CD4-positive, CD25-positive, alpha-beta regulatory T cell (primary cell): Measurements from ENCODE around the gene FAM107B. TPM values are rescaled to one million over a fixed set of nuclear protein-coding genes. Genes with fewer than 3 reads are reported as not detected.

Experiments
- ATAC-seq, 2 donors: fragments of 150-1000 bp; cut with Tn5 transposase; one replicate each; pipeline ENCODE4 v1.10.0; 2021; ENCODE audit warnings: low read depth in 2 of 2, moderate number of reproducible peaks in 2 of 2, moderate library complexity in 1 of 2
- DNase-seq, 3 donors: peaks; one replicate each; pipeline versions ENCODE4 v3.0.0 to v3.0.0-alpha.2; 2012 to 2022; ENCODE audit warnings: mixed read lengths in 1 of 3
- H3K27ac ChIP-seq: one replicate; pipeline ENCODE4 v1.7.0; 2013; ENCODE audit warnings: mild to moderate bottlenecking, low read length; ENCODE audit not compliant: insufficient read depth, poor library complexity, severe bottlenecking
- H3K27me3 ChIP-seq: one replicate; pipeline ENCODE4 v1.7.0; 2013; ENCODE audit warnings: low read length; ENCODE audit not compliant: control insufficient read depth, insufficient read depth
- H3K36me3 ChIP-seq: one replicate; pipeline ENCODE4 v1.7.0; 2013; ENCODE audit warnings: mild to moderate bottlenecking, low read length, moderate library complexity; ENCODE audit not compliant: control insufficient read depth, insufficient read depth
- H3K4me1 ChIP-seq: 2 replicates; pipeline ENCODE4 v1.7.0; 2013; ENCODE audit warnings: mild to moderate bottlenecking, low read length; ENCODE audit not compliant: insufficient read depth, control insufficient read depth, poor library complexity, severe bottlenecking
- H3K4me3 ChIP-seq: one replicate; pipeline ENCODE4 v1.7.0; 2013; ENCODE audit warnings: low read depth, mild to moderate bottlenecking, low read length, moderate library complexity
- H3K9me3 ChIP-seq, 2 experiments: 1 replicate in 1 of 2; 2 replicates in 1 of 2; pipeline ENCODE4 v1.7.0; 2013; ENCODE audit warnings: low read length in 2 of 2, mild to moderate bottlenecking in 1 of 2, moderate library complexity in 1 of 2; ENCODE audit not compliant: control insufficient read depth in 2 of 2
- H3K27ac Mint-ChIP-seq, 3 donors: one replicate each; pipeline ENCODE4 v1.8.0; 2020 to 2022; ENCODE audit warnings: mild to moderate bottlenecking in 3 of 3, mixed read lengths in 3 of 3, moderate library complexity in 2 of 3
- H3K27me3 Mint-ChIP-seq: one replicate; pipeline ENCODE4 v1.8.0; 2022; ENCODE audit warnings: mild to moderate bottlenecking, mixed read lengths
- H3K36me3 Mint-ChIP-seq: one replicate; pipeline ENCODE4 v1.8.0; 2020; ENCODE audit warnings: mixed read lengths
- H3K4me1 Mint-ChIP-seq, 4 donors: one replicate each; pipeline ENCODE4 v1.8.0; 2020 to 2022; ENCODE audit warnings: mixed read lengths in 4 of 4, mild to moderate bottlenecking in 1 of 4
- H3K4me3 Mint-ChIP-seq, 4 donors: one replicate each; pipeline ENCODE4 v1.8.0; 2020 to 2022; ENCODE audit warnings: mild to moderate bottlenecking in 4 of 4, mixed read lengths in 4 of 4, moderate library complexity in 3 of 4
- H3K9me3 Mint-ChIP-seq, 7 donors: one replicate each; pipeline ENCODE4 v1.8.0; 2020 to 2022; ENCODE audit warnings: mixed read lengths in 7 of 7, mild to moderate bottlenecking in 3 of 7, moderate library complexity in 2 of 7
- polyA plus RNA-seq, 4 donors: library from polyadenylated mRNA; unstranded; fragments of 300-500 nt; fragmentation: Illumina TruSeq; gene quantifications; one replicate each; pipeline ENCODE4 v1.2.3, GENCODE V29; 2021
- total RNA-seq: library from RNA; stranded (reverse); gene quantifications from one replicate; pipeline ENCODE4 v1.2.3, GENCODE V29; 2022

The FAM107B gene
- total and polyA plus RNA-seq, 5 donors from 2014 or later = 202 to 327 (median 296) TPM

GRCh38 chr10:14563359-14563940 lies 211.2 kb downstream of the FAM107B start:
- Histone ChIP-seq H3K27me3 (no peaks in the 10 kb centered on the region), H3K4me3 (peak overlapping the region; percentile 81), H3K27ac (peak overlapping the region; percentile 96), H3K36me3 (peaks cover 20% of the 10 kb centered on the region), H3K9me3 (no peaks in the 10 kb centered on the region), H3K4me1 (peaks cover 94% of the 10 kb centered on the region)
- DNase-seq (no peak), ATAC-seq (no peak)
- Mint-ChIP-seq H3K27ac (peak overlapping the region; percentile 94 to 100 (median 96)), H3K9me3 (peaks cover 0 to 6% (median 2%) of the 10 kb centered on the region in 7 donors), H3K4me1 (peaks cover 49 to 96% (median 78%) of the 10 kb centered on the region in 4 donors), H3K4me3 (peak overlapping the region; percentile 84 to 88 (median 86)), H3K27me3 (no peaks in the 10 kb centered on the region), H3K36me3 (peaks cover 42% of the 10 kb centered on the region)

DNA sequence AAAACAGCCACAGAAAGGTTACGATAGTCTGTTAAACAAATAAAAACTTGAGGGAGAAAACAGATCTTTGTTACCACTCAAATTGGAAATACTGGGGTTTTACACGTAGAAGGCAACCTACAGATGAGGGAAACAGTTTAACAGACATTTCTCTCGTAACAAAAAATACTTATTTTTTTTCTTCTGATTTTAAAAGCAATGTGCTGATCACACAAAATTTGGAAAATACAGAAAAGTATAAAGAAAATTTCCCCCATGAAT lies 211.7 kb downstream of the FAM107B start:
- no peaks in the 10 kb centered on the region for H3K27me3 Mint-ChIP-seq
- H3K4me3 ChIP-seq = peak overlapping the region; percentile 81
- peaks cover 41% of the 10 kb centered on the region for H3K36me3 Mint-ChIP-seq
- H3K4me1 Mint-ChIP-seq = peaks cover 51 to 96% (median 80%) of the 10 kb centered on the region in 4 donors
- DNase-seq (no peak), ATAC-seq (no peak)
- no peaks in the 10 kb centered on the region for H3K27me3 ChIP-seq
- H3K4me1 ChIP-seq = peaks cover 94% of the 10 kb centered on the region
- H3K36me3 ChIP-seq = peaks cover 16% of the 10 kb centered on the region
- peak overlapping the region; percentile 96 for H3K27ac ChIP-seq
- H3K9me3 ChIP-seq = no peaks in the 10 kb centered on the region
- peak overlapping the region; percentile 96 to 100 (median 96) for H3K27ac Mint-ChIP-seq
- H3K4me3 Mint-ChIP-seq = peak overlapping the region; percentile 84 to 91 (median 86)
- H3K9me3 Mint-ChIP-seq = peaks cover 0 to 6% (median 2%) of the 10 kb centered on the region in 7 donors

DNA sequence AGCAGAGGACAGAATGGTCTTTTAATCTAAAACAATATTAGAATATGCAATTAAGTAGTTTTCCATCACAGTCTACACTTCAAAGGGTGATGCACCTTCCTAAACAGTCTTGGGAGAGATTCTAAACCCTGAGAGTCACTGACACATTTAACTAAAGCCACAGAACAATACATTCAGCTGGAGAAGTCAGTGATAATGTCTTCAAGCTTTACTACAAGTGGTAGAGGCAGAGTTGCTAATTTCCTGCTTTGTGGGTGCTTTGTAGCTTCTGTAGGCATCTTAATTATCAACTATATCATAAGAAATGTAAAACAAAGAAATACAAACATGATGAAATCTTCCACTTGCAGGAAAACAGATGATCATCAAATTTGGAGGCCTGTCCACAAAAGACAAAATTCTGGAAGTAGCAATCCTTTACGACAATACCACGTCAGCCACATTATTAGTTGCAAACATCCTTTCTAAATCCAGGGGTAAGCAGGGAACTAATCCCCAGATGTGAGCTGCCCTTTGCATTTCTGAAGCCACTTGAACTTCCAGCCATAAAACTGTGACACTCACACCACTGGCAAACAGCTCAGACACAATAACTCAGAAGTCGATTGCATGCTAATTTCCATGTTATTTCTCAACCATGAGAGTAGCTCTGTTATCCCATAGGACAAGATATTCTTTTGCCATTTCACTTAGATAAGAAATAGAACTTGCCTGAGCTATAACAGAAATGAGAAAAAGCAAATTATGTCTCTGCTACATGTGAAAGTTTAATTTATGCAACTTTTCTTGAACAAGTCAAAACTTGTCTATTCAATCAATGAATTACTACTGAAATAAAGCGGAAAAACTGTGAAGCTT lies 212.2 kb downstream of the FAM107B start:
- Histone ChIP-seq H3K9me3 (no peaks in the 10 kb centered on the region), H3K27me3 (no peaks in the 10 kb centered on the region), H3K36me3 (peaks cover 11% of the 10 kb centered on the region), H3K27ac (peak overlapping the region; percentile 96), H3K4me1 (peaks cover 94% of the 10 kb centered on the region), H3K4me3 (peak overlapping the region; percentile 81)
- H3K27ac Mint-ChIP-seq = peak overlapping the region; percentile 96 to 100 (median 96)
- H3K9me3 Mint-ChIP-seq = peaks cover 0 to 6% (median 2%) of the 10 kb centered on the region in 7 donors
- H3K36me3 Mint-ChIP-seq = peaks cover 38% of the 10 kb centered on the region
- DNase-seq (peak in 2 of 3 donors; percentile 42 to 62), ATAC-seq (no peak)
- peak overlapping the region; percentile 85 to 93 (median 88) for H3K4me3 Mint-ChIP-seq
- no peaks in the 10 kb centered on the region for H3K27me3 Mint-ChIP-seq
- peaks cover 54 to 96% (median 80%) of the 10 kb centered on the region in 4 donors for H3K4me1 Mint-ChIP-seq

- peak overlapping the region; percentile 85 to 93 (median 88) for H3K4me3 Mint-ChIP-seq
- H3K9me3 Mint-ChIP-seq = peaks cover 0 to 4% (median 2%) of the 10 kb centered on the region in 7 donors
- Histone ChIP-seq H3K4me3 (peak overlapping the region; percentile 81), H3K36me3 (peaks cover under 1% of the 10 kb centered on the region), H3K9me3 (no peaks in the 10 kb centered on the region), H3K27me3 (no peaks in the 10 kb centered on the region), H3K4me1 (peaks cover 99% of the 10 kb centered on the region), H3K27ac (peak overlapping the region; percentile 96)
- H3K4me1 Mint-ChIP-seq = peaks cover 57 to 96% (median 84%) of the 10 kb centered on the region in 4 donors
- H3K27ac Mint-ChIP-seq = peak overlapping the region; percentile 96 to 100 (median 96)
- peaks cover 38% of the 10 kb centered on the region for H3K36me3 Mint-ChIP-seq
- DNase-seq = peak in 2 of 3 donors; percentile 25 to 49
- H3K27me3 Mint-ChIP-seq = no peaks in the 10 kb centered on the region
- no peak for ATAC-seq
Observed at GRCh38 chr10:14560791-14561765, 213.6 kb downstream of the FAM107B start.

DNA sequence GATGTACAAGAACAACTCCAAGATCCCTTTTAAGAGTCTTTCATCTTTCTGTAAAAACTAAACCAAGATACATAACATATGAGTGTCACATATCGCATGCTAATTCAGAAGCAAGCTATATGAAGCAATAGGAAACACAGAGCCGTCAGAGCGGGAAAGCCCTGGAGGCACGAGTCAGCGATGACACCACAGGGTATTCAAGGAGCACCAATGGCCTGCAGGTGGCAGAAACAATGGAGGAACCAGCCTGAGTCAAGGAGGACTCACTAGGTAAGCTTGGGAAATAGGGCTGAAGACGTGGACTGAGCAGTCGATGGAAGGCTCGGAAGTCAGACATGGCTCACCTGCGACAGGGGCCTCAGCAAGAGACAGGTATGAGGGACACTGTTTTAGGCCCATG lies 214.4 kb downstream of the FAM107B start:
- Mint-ChIP-seq H3K4me3 (peak overlapping the region; percentile 85 to 91 (median 88)), H3K27me3 (no peaks in the 10 kb centered on the region), H3K27ac (peak overlapping the region; percentile 96 to 100 (median 96)), H3K9me3 (peaks cover 0 to 3% (median 0%) of the 10 kb centered on the region in 7 donors), H3K36me3 (peaks cover 33% of the 10 kb centered on the region), H3K4me1 (peaks cover 60 to 96% (median 87%) of the 10 kb centered on the region in 4 donors)
- Histone ChIP-seq H3K27ac (peak overlapping the region; percentile 96), H3K4me3 (peak overlapping the region; percentile 81), H3K9me3 (no peaks in the 10 kb centered on the region), H3K36me3 (no peaks in the 10 kb centered on the region), H3K4me1 (peaks cover 99% of the 10 kb centered on the region), H3K27me3 (no peaks in the 10 kb centered on the region)
- DNase-seq = peak; percentile 60 to 85 (median 63)
- ATAC-seq = peak in 1 of 2 donors; percentile 44

GRCh38 chr10:14558025-14558424 lies 216.7 kb downstream of the FAM107B start:
- Mint-ChIP-seq H3K27me3 (no peaks in the 10 kb centered on the region), H3K4me1 (peaks cover 60 to 95% (median 86%) of the 10 kb centered on the region in 4 donors), H3K27ac (peak overlapping the region; percentile 91 to 97 (median 96)), H3K9me3 (peaks cover 0 to 3% (median 0%) of the 10 kb centered on the region in 7 donors), H3K36me3 (peaks cover 32% of the 10 kb centered on the region), H3K4me3 (peak overlapping the region in 3 of 4 donors; percentile 45 to 66 (median 47))
- H3K9me3 ChIP-seq = no peaks in the 10 kb centered on the region
- H3K36me3 ChIP-seq = peaks cover under 1% of the 10 kb centered on the region
- ATAC-seq (no peak), DNase-seq (no peak)
- peak overlapping the region; percentile 8 for H3K4me3 ChIP-seq
- no peaks in the 10 kb centered on the region for H3K27me3 ChIP-seq
- peak overlapping the region; percentile 96 for H3K27ac ChIP-seq
- peaks cover 100% of the 10 kb centered on the region for H3K4me1 ChIP-seq

- Histone ChIP-seq H3K9me3 (no peaks in the 10 kb centered on the region), H3K4me1 (peaks cover 100% of the 10 kb centered on the region), H3K27me3 (no peaks in the 10 kb centered on the region), H3K27ac (peak overlapping the region; percentile 96), H3K36me3 (peaks cover 5% of the 10 kb centered on the region), H3K4me3 (peak overlapping the region; percentile 23)
- H3K4me1 Mint-ChIP-seq = peaks cover 59 to 95% (median 87%) of the 10 kb centered on the region in 4 donors
- no peak for ATAC-seq
- H3K27ac Mint-ChIP-seq = peak overlapping the region; percentile 95 to 97 (median 96)
- H3K36me3 Mint-ChIP-seq = peaks cover 36% of the 10 kb centered on the region
- H3K9me3 Mint-ChIP-seq = peaks cover 0 to 3% (median 0%) of the 10 kb centered on the region in 7 donors
- no peaks in the 10 kb centered on the region for H3K27me3 Mint-ChIP-seq
- DNase-seq = no peak
- H3K4me3 Mint-ChIP-seq = peak overlapping the region; percentile 45 to 66 (median 53)
Observed at GRCh38 chr10:14557567-14557966, 217.1 kb downstream of the FAM107B start.
